Measurements from ENCODE around the gene DUSP9. TPM values are rescaled to one million over a fixed set of nuclear protein-coding genes. Genes with fewer than 3 reads are reported as not detected.

Gene DUSP9
- total and polyA plus RNA-seq, 2 donors (not counting 3 experiments of a cell fraction or from before 2014, with no cell fraction given) = 0.04 TPM; not detected in 1

DNA sequence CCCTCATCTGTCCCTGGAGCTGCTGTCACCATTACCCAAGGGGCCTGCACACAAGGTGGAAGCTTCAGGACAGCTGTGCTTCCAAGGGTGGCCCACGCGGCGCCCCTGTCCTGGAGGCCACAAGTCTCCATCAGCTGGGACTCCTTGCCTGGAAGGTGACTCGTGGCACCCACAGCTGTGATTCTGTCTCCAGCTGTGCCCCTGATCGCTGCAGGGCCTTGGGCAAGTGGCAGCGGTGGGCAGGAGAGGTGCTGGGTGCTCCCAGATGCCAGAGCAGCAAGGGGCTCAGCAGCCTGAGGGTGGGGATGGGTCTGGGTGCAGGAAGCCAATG, 9.0 kb upstream of the DUSP9 start:
- Histone ChIP-seq H3K27me3 (ENCODE audit: control insufficient read depth in 2 of 2, insufficient read depth in 2 of 2, low read length in 2 of 2) (peaks cover 16 to 17% of the 10 kb centered on the region in 2 experiments), H3K79me2 (ENCODE audit: control insufficient read depth, insufficient read depth, low read length) (no peaks in the 10 kb centered on the region), H3K4me3 (replicated peaks in 1 of 3; ENCODE audit: insufficient read depth in 1 of 3, low read depth in 1 of 3, low read length in 3 of 3) (no peak overlapping the region), H3K9me1 (replicated peaks; ENCODE audit: control insufficient read depth, extremely low read depth, insufficient read depth, low read length) (no peaks in the 10 kb centered on the region), H3K4me2 (ENCODE audit: insufficient read depth, low read length) (no peak overlapping the region), H3K36me3 (ENCODE audit: control insufficient read depth in 2 of 2, extremely low read depth in 1 of 2, insufficient read depth in 2 of 2, low read length in 2 of 2) (no peaks in the 10 kb centered on the region), H2AFZ (ENCODE audit: low read depth, low read length) (no peak overlapping the region), H3K9me3 (replicated peaks; ENCODE audit: control insufficient read depth, insufficient read depth, low read length) (no peaks in the 10 kb centered on the region), H4K20me1 (replicated peaks; ENCODE audit: control insufficient read depth, extremely low read depth, insufficient read depth, low read length) (no peaks in the 10 kb centered on the region), H3K4me1 (ENCODE audit: control insufficient read depth, extremely low read depth, insufficient read depth, low read length) (no peaks in the 10 kb centered on the region), H3K27ac (ENCODE audit: insufficient read depth, low read depth, low read length) (no peak overlapping the region), H3K9ac (replicated peaks; ENCODE audit: extremely low read depth, insufficient read depth, low read length) (no peak overlapping the region)
- DNase-seq (ENCODE audit: low read depth, low spot score) (no peak), FAIRE-seq (no peak)
- BruUV-seq (replicated peaks) = no TSS peak
- TF ChIP-seq MYC (IDR thresholded peaks at IDR 0.05; ENCODE audit: low read depth, low read length) (no peak), POLR2A (IDR thresholded peaks at IDR 0.05; ENCODE audit: low read depth, low read length) (no peak), EZH2 (IDR thresholded peaks at IDR 0.05; ENCODE audit: borderline replicate concordance, low read depth, low read length, severe bottlenecking) (no peak), CTCF (IDR thresholded peaks at IDR 0.05; ENCODE audit: extremely low read depth in 1 of 2, insufficient read depth in 1 of 2, low read depth in 1 of 2, low read length in 2 of 2) (no peak), GATA2 (IDR thresholded peaks at IDR 0.05; ENCODE audit: insufficient read depth, insufficient read length, low read depth, low read length) (no peak), FOS (IDR thresholded peaks at IDR 0.05; ENCODE audit: borderline replicate concordance, insufficient read depth, low read length) (no peak), POLR2AphosphoS5 (IDR thresholded peaks at IDR 0.05; ENCODE audit: insufficient read depth, low read depth, low read length) (no peak), JUN (IDR thresholded peaks at IDR 0.05; ENCODE audit: borderline replicate concordance, insufficient read depth, insufficient read length, low read depth) (no peak)
- TF ChIP-seq, protein P1, sequence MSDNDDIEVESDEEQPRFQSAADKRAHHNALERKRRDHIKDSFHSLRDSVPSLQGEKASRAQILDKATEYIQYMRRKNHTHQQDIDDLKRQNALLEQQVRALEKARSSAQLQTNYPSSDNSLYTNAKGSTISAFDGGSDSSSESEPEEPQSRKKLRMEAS (IDR thresholded peaks at IDR 0.05; ENCODE audit: insufficient read depth, insufficient read length) = no peak
- intact Hi-C loops (cut with micrococcal nuclease) = no loop called here
- POLR2A ChIA-PET = no interaction called here
- CTCF ChIA-PET = no interaction called here
- dilution Hi-C loops (cut with MboI; ENCODE audit: extremely low pct_ligation_motif_present, low sequenced_read_pairs) = no loop called here
